Spleen (tissue), 7 donors: ENCODE data around the gene VAV2.

Source experiments
- CTCF ChIP-seq, 11 experiments: fragments of 200-600 bp in 7 of 11; fragments of 450-650 bp in 4 of 11; sonication (generic) in 4 of 11; IDR thresholded peaks in 8 of 11; conservative IDR thresholded peaks in 3 of 11; 1 replicate in 7 of 11; 2 replicates in 4 of 11; pipeline versions ENCODE4 v1.4.0 to v1.8.0; 2016 to 2021; ENCODE audit warnings: antibody characterized with exemption in 11 of 11, inconsistent platforms in 4 of 11, mild to moderate bottlenecking in 1 of 11
- POLR2AphosphoS5 ChIP-seq, 3 donors: sonication (generic); formaldehyde crosslinking; IDR thresholded peaks; one replicate each; pipeline ENCODE4 v1.5.1; 2017; ENCODE audit warnings: antibody characterized with exemption in 3 of 3
- donor health status: DM: no; HTN: no; CAD: no; lungs with moderate emphysema.
- donor health status: DM: no; HTN: no; CAD: no.
- donor health status: DM: no; HTN: no; CAD: no.

GRCh38 chr9:134030821-134031470 lies 38.8 kb upstream of the VAV2 start:
- no peak for TF ChIP-seq CTCF (IDR thresholded peaks at IDR 0.05 in 8 of 11, conservative IDR thresholded peaks at IDR 0.05 in 3 of 11)
- TF ChIP-seq POLR2AphosphoS5 (IDR thresholded peaks at IDR 0.05) = peak in 1 of 3 donors; percentile 50
